Measurements from ENCODE around the gene SORCS3.

DNA sequence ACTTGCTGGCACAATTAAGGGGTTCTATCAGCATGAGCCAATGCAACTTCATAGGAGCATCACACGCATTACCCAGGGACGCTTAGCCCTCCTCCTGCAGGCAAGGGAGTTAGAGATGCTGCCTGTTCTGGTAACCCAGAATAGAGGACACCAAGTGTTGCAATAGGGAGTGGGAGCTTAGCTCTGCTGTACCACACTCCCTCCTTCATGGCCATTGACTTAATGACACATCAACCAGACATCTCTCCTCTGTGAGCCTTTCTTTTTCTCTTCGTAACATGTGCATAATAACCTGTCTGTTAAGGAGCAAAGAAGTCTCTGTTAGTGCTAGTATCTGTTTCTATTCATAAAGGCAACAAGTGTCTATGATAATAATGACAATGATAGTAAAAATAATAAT, 282.4 kb downstream of the SORCS3 start:
- TF ChIP-seq, protein P1, sequence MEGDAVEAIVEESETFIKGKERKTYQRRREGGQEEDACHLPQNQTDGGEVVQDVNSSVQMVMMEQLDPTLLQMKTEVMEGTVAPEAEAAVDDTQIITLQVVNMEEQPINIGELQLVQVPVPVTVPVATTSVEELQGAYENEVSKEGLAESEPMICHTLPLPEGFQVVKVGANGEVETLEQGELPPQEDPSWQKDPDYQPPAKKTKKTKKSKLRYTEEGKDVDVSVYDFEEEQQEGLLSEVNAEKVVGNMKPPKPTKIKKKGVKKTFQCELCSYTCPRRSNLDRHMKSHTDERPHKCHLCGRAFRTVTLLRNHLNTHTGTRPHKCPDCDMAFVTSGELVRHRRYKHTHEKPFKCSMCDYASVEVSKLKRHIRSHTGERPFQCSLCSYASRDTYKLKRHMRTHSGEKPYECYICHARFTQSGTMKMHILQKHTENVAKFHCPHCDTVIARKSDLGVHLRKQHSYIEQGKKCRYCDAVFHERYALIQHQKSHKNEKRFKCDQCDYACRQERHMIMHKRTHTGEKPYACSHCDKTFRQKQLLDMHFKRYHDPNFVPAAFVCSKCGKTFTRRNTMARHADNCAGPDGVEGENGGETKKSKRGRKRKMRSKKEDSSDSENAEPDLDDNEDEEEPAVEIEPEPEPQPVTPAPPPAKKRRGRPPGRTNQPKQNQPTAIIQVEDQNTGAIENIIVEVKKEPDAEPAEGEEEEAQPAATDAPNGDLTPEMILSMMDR (conservative IDR thresholded peaks at IDR 0.05; ENCODE audit: low read depth, low read length): no peak
- TF ChIP-seq RAD21 (IDR thresholded peaks at IDR 0.05; ENCODE audit: low read length) (no peak), FOS (IDR thresholded peaks at IDR 0.05; ENCODE audit: low read depth, low read length) (no peak), POLR2A (IDR thresholded peaks at IDR 0.05; ENCODE audit: low read depth, low read length) (no peak), BHLHE40 (IDR thresholded peaks at IDR 0.05; ENCODE audit: low read depth, low read length) (no peak), CHD1 (IDR thresholded peaks at IDR 0.05; ENCODE audit: low read depth, low read length) (no peak), CEBPB (IDR thresholded peaks at IDR 0.05; ENCODE audit: low read depth, low read length) (no peak), MAFK (IDR thresholded peaks at IDR 0.05; ENCODE audit: low read depth, low read length) (no peak), RFX5 (IDR thresholded peaks at IDR 0.05; ENCODE audit: low read depth, low read length) (no peak), MXI1 (IDR thresholded peaks at IDR 0.05; ENCODE audit: borderline replicate concordance, low read depth, low read length) (no peak)
- TF ChIP-seq, protein P2, sequence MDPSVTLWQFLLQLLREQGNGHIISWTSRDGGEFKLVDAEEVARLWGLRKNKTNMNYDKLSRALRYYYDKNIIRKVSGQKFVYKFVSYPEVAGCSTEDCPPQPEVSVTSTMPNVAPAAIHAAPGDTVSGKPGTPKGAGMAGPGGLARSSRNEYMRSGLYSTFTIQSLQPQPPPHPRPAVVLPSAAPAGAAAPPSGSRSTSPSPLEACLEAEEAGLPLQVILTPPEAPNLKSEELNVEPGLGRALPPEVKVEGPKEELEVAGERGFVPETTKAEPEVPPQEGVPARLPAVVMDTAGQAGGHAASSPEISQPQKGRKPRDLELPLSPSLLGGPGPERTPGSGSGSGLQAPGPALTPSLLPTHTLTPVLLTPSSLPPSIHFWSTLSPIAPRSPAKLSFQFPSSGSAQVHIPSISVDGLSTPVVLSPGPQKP (IDR thresholded peaks at IDR 0.05; ENCODE audit: borderline replicate concordance, low read depth, low read length): no peak
- TF ChIP-seq, protein P3, sequence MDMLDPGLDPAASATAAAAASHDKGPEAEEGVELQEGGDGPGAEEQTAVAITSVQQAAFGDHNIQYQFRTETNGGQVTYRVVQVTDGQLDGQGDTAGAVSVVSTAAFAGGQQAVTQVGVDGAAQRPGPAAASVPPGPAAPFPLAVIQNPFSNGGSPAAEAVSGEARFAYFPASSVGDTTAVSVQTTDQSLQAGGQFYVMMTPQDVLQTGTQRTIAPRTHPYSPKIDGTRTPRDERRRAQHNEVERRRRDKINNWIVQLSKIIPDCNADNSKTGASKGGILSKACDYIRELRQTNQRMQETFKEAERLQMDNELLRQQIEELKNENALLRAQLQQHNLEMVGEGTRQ (IDR thresholded peaks at IDR 0.05; ENCODE audit: low read depth, low read length): no peak

Measured in IMR-90 (cell line).